HepG2 (cell line): ENCODE measurements around the gene TSGA10IP. TPM values are rescaled to one million over a fixed set of nuclear protein-coding genes. Genes with fewer than 3 reads are reported as not detected.

ENCODE experiments used
- CC2D1A ChIP-seq: sonication (generic); formaldehyde crosslinking; IDR thresholded peaks from 2 replicates; pipeline ENCODE4 v1.8.1; 2023; ENCODE audit warnings: mild to moderate bottlenecking, missing genetic modification reagents
- GATAD1 ChIP-seq: IDR thresholded peaks from 2 replicates; pipeline ENCODE4 v1.6.1; 2016; ENCODE audit warnings: missing genetic modification reagents, missing compliant biosample characterization
- HNRNPLL ChIP-seq: fragments of 200-400 bp; formaldehyde crosslinking; IDR thresholded peaks from 2 replicates; pipeline ENCODE4 v1.6.1; 2017; ENCODE audit warnings: mild to moderate bottlenecking, low read depth, low read length; ENCODE audit not compliant: poor library complexity, severe bottlenecking
- IKZF1 ChIP-seq: fragments of 450-650 bp; IDR thresholded peaks from 2 replicates; pipeline ENCODE4 v1.7.1; 2016
- MAFF ChIP-seq: IDR thresholded peaks from 2 replicates; pipeline ENCODE4 v1.6.1; 2011; ENCODE audit warnings: low read depth, low read length, improper control_type of control experiment
- MBNL3 ChIP-seq: fragments of 250-450 bp; sonication (Bioruptor Pico); conservative IDR thresholded peaks from 2 replicates; pipeline ENCODE4 v1.8.0; 2022; ENCODE audit warnings: mild to moderate bottlenecking, inconsistent platforms
- MED8 ChIP-seq: sonication (generic); formaldehyde crosslinking; IDR thresholded peaks from 2 replicates; pipeline ENCODE4 v1.8.1; 2023; ENCODE audit warnings: mild to moderate bottlenecking, missing genetic modification reagents; ENCODE audit not compliant: insufficient replicate concordance
- RARA ChIP-seq: IDR thresholded peaks from 2 replicates; pipeline ENCODE4 v1.6.1; 2016; ENCODE audit warnings: missing genetic modification reagents, missing compliant biosample characterization
- SNAPC2 ChIP-seq: sonication (generic); formaldehyde crosslinking; IDR thresholded peaks from 2 replicates; pipeline ENCODE4 v1.8.1; 2022; ENCODE audit warnings: mild to moderate bottlenecking, missing genetic modification reagents
- TEAD2 ChIP-seq: sonication (generic); formaldehyde crosslinking; IDR thresholded peaks from 2 replicates; pipeline ENCODE4 v1.9.0; 2021; ENCODE audit warnings: missing genetic modification reagents
- TOPORS ChIP-seq: sonication (generic); formaldehyde crosslinking; IDR thresholded peaks from 2 replicates; pipeline ENCODE4 v1.8.0; 2023; ENCODE audit warnings: mild to moderate bottlenecking, missing genetic modification reagents
- ZBTB1 ChIP-seq: sonication (generic); formaldehyde crosslinking; IDR thresholded peaks from 2 replicates; pipeline ENCODE4 v1.4.0; 2020; ENCODE audit warnings: missing genetic modification reagents, borderline replicate concordance
- ZBTB40 ChIP-seq, 2 experiments: fragments of 450-650 bp in 1 of 2; sonication (generic) in 1 of 2; formaldehyde crosslinking in 1 of 2; IDR thresholded peaks; 2 replicates each; pipeline versions ENCODE4 v1.6.1 to v1.8.0; 2016 to 2022; ENCODE audit warnings: antibody characterized with exemption in 1 of 2, mild to moderate bottlenecking in 1 of 2, missing genetic modification reagents in 1 of 2
- ZC3H4 ChIP-seq: sonication (generic); formaldehyde crosslinking; IDR thresholded peaks from 2 replicates; pipeline ENCODE4 v1.4.0; 2020; ENCODE audit warnings: missing genetic modification reagents, borderline replicate concordance
- ZNF124 ChIP-seq: sonication (generic); formaldehyde crosslinking; IDR thresholded peaks from 2 replicates; pipeline ENCODE4 v1.4.0; 2020; ENCODE audit warnings: missing genetic modification reagents
- ZNF331 ChIP-seq: sonication (generic); formaldehyde crosslinking; IDR thresholded peaks from 2 replicates; pipeline ENCODE4 v1.4.0; 2020; ENCODE audit warnings: missing genetic modification reagents
- ZNF672 ChIP-seq: sonication (generic); formaldehyde crosslinking; IDR thresholded peaks from 2 replicates; pipeline ENCODE4 v1.8.1; 2022; ENCODE audit warnings: missing genetic modification reagents
- ZNF766 ChIP-seq: sonication (generic); formaldehyde crosslinking; IDR thresholded peaks from 2 replicates; pipeline ENCODE4 v1.5.0; 2020; ENCODE audit warnings: missing genetic modification reagents, borderline replicate concordance
- ZNF878 ChIP-seq: sonication (generic); formaldehyde crosslinking; IDR thresholded peaks from 2 replicates; pipeline ENCODE4 v1.8.1; 2023; ENCODE audit warnings: mild to moderate bottlenecking, missing genetic modification reagents, moderate library complexity
- polyA plus RNA-seq, 8 experiments: library from polyadenylated mRNA; depleted of rRNA in 3 of 8; stranded (reverse) in 7 of 8; unstranded in 1 of 8; fragments of >200 nt; fragmentation: Illumina TruSeq in 4 of 8; extraction: Trizol in 4 of 8; gene quantifications; 2 replicates each; pipeline versions ENCODE4 v1.2.1 to v1.2.3, GENCODE V29; 2011 to 2016; ENCODE audit warnings: low read depth in 4 of 8, missing spikeins in 1 of 8, mixed read lengths in 1 of 8; ENCODE audit not compliant: insufficient read depth in 1 of 8
- total RNA-seq, 5 experiments: library from RNA; depleted of rRNA; stranded (reverse); fragments of >200 nt; fragmentation: Illumina TruSeq; extraction: Trizol; gene quantifications; 2 replicates each; pipeline ENCODE4 v1.2.3, GENCODE V29; 2016; ENCODE audit warnings: low read depth in 1 of 5
- TF ChIP-seq, protein P1 (sequence below): sonication (generic); formaldehyde crosslinking; IDR thresholded peaks from 2 replicates; pipeline ENCODE4 v1.4.0; 2020; ENCODE audit warnings: missing genetic modification reagents

The TSGA10IP gene
- total and polyA plus RNA-seq, 2 of the 13 experiments (the other 11 are each of a cell fraction or from before 2014, with no cell fraction given), result not detected

DNA sequence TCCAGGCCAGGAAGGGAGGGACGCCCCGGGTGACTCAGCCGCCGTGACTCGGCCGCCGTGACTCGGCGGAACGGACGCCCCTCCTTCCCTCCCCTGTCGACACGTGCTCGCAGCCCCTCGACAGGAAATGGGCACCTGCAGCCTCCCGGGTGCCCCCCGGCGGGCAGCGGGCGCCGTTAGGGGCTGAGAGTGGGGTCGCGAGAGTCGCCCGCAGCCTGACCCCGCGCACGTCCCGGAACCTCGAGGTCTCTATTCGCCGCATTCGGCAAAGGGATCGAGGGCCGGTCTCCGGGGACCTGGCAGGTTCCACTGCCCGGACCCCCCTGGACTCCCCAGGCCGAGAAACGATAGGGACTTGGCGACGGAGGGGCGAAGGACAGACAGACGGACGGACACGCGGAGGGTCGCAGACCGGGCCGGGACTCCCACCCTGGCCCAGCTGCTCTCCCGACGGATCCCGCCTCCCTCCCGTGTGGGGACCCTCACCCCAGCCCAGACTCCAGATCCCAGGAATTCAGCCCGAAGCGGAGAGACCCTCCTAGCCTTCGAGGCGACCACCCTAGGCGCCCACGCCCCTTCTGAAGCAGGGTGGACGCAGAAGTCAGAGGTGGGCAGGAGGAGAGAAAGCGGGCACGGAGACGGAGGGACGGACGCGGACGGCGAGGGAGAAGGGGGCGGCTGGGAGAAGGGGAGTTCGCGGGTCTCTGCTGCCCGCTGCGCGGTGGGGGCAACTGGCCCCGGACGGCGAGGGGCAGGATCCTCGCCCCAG lies 45.7 kb upstream of the TSGA10IP start (continued):
- TF ChIP-seq ZNF672 (CRISPR knock-in tag) (no peak; the same call in 1 of the 2 replicates), GATAD1 (CRISPR knock-in tag) (0 out of 2 replicates have a peak, but pooled peaks have one; percentile 31), ZNF331 (peak; percentile 43; the same call in 1 of the 2 replicates), HNRNPLL (no peak), TEAD2 (CRISPR knock-in tag) (no peak), MAFF (no peak; the same call in 1 of the 2 replicates), CC2D1A (no peak), IKZF1 (no peak), ZC3H4 (CRISPR knock-in tag) (no peak), SNAPC2 (CRISPR knock-in tag) (0 out of 2 replicates have a peak, but pooled peaks have one; percentile 52), ZBTB40 (IDR thresholded peaks at IDR 0.05) (no peak), ZBTB40 (CRISPR knock-in tag; IDR thresholded peaks at IDR 0.05) (peak; percentile 76), ZNF124 (CRISPR knock-in tag) (no peak), MBNL3 (no peak), ZBTB1 (CRISPR knock-in tag) (no peak), RARA (CRISPR knock-in tag) (0 out of 2 replicates have a peak, but pooled peaks have one; percentile 49), TOPORS (CRISPR knock-in tag) (peak; percentile 65), MED8 (CRISPR knock-in tag) (no peak), ZNF766 (no peak), ZNF878 (CRISPR knock-in tag) (peak; percentile 85)
- TF ChIP-seq, protein P1, sequence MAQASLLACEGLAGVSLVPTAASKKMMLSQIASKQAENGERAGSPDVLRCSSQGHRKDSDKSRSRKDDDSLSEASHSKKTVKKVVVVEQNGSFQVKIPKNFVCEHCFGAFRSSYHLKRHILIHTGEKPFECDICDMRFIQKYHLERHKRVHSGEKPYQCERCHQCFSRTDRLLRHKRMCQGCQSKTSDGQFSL (CRISPR knock-in tag), result no peak
